Pancreas (tissue), 10 donors: ENCODE data around the gene RPL27A. TPM values are rescaled to one million over a fixed set of nuclear protein-coding genes. Genes with fewer than 3 reads are reported as not detected.

Source experiments
- ATAC-seq, 4 donors: fragments of 200-7000 bp; cut with Tn5 transposase; one replicate each; pipeline versions ENCODE4 v1.8.0 to v1.9.1; 2020; ENCODE audit warnings: mild to moderate bottlenecking in 4 of 4, moderate library complexity in 4 of 4
- DNase-seq, 6 donors: peaks; one replicate each; pipeline ENCODE4 v3.0.0-alpha.2; 2020
- FAIRE-seq: peaks from 2 replicates; lab custom pipeline; 2012; peaks lifted over from hg19 to GRCh38; lab: Jason Lieb, UNC
- H3K27ac ChIP-seq, 4 donors: fragments of 200-600 bp; sonication (generic); 1 replicate in 3 of 4; 2 replicates in 1 of 4; pipeline versions ENCODE4 v1.5.0 to v1.8.0; 2020
- H3K27me3 ChIP-seq, 4 donors: fragments of 200-600 bp; one replicate each; pipeline ENCODE4 v1.8.0; 2021
- H3K36me3 ChIP-seq, 3 donors: fragments of 200-600 bp; sonication (generic) in 1 of 3; one replicate each; pipeline versions ENCODE4 v1.5.0 to v1.8.0; 2020 to 2021
- H3K4me1 ChIP-seq, 3 donors: fragments of 200-600 bp; one replicate each; pipeline ENCODE4 v1.8.0; 2021
- H3K4me3 ChIP-seq, 4 donors: fragments of 200-600 bp; sonication (generic) in 2 of 4; one replicate each; pipeline versions ENCODE4 v1.5.0 to v1.8.0; 2020 to 2021
- H3K9me3 ChIP-seq, 4 donors: fragments of 200-600 bp; one replicate each; pipeline ENCODE4 v1.8.0; 2021
- WGBS, 2 donors: extraction: QIAGEN DNeasy Blood & Tissue Kit; methylation state at CpG; one replicate each; pipeline ENCODE4 v1.1.7; 2013; 5-methylcytosine and 5-hydroxymethylcytosine counted together
- intact Hi-C, 3 donors: fragments of 100-400 bp; cut with DNase I; formaldehyde crosslinking; loops; one replicate each; pipeline versions ENCODE4 v1.11.1 to v1.14.2; 2022
- polyA plus RNA-seq, 2 donors: library from polyadenylated mRNA; stranded (reverse); fragments of 200-250 nt; gene quantifications; one replicate each; pipeline ENCODE4 v1.2.3, GENCODE V29; 2013
- total RNA-seq, 6 donors: library from RNA; stranded (reverse); fragmentation: NEBNext Ultra II Directional in 4 of 6; extraction: Animal tissue kit (Norgen Biotek cat#: 25700) in 4 of 6; gene quantifications; one replicate each; pipeline versions ENCODE4 v1.2.1 to v1.2.4, GENCODE V29; 2021 to 2023
- TF ChIP-seq, protein P1 (sequence below), 4 donors: fragments of 200-600 bp; sonication (generic) in 3 of 4; IDR thresholded peaks; one replicate each; pipeline versions ENCODE4 v1.5.0 to v1.8.0; 2021; ENCODE audit warnings: antibody characterized with exemption in 4 of 4
- donor health status: healthy with polysubstance abuse.
- donor health status: DM: no; HTN: no; CAD: no; lungs with moderate emphysema.
- donor health status: DM: no; HTN: no; CAD: no.
- donor health status: control.
- donor health status: control.
- donor health status: Bipolar disorder and iron deficiency.
- donor health status: DM: yes; HTN: yes; CAD: no.
- donor health status: DM: no; HTN: no; CAD: no.
- donor health status: DM: no; HTN: no; CAD: no.
- donor health status: DM: yes; HTN: yes; CAD: no.

RPL27A gene
- total and polyA plus RNA-seq, 8 donors: 321 to 2,393 (median 619) TPM

DNA sequence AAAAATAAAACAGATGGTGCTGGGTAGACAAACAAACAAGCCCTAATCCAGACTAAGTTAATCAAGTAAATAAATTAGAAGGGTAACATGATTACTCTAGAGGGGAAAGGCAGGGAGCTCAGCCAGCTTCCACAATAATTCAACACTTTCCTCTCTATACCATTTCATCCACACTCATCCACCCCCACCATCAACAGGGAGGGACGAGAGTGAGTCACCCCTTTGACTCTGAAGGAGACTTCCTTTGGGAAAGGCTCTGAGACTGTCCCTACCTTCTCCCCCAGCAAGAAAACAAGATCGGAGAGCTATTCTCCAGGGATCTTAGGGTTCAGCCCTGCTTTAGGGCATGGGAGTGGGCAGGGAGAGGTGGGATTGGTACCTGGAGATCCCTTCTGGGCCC lies 33.2 kb upstream of the RPL27A start:
- no peaks in the 10 kb centered on the region for H3K4me1 ChIP-seq
- intact Hi-C loops: no loop called here
- no peak overlapping the region for H3K4me3 ChIP-seq
- TF ChIP-seq, protein P1, sequence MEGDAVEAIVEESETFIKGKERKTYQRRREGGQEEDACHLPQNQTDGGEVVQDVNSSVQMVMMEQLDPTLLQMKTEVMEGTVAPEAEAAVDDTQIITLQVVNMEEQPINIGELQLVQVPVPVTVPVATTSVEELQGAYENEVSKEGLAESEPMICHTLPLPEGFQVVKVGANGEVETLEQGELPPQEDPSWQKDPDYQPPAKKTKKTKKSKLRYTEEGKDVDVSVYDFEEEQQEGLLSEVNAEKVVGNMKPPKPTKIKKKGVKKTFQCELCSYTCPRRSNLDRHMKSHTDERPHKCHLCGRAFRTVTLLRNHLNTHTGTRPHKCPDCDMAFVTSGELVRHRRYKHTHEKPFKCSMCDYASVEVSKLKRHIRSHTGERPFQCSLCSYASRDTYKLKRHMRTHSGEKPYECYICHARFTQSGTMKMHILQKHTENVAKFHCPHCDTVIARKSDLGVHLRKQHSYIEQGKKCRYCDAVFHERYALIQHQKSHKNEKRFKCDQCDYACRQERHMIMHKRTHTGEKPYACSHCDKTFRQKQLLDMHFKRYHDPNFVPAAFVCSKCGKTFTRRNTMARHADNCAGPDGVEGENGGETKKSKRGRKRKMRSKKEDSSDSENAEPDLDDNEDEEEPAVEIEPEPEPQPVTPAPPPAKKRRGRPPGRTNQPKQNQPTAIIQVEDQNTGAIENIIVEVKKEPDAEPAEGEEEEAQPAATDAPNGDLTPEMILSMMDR (IDR thresholded peaks at IDR 0.05): no peak
- no peak for ATAC-seq
- 84 to 93% methylated on average over 2 of the region's 2 CpGs for WGBS, 2 donors
- no peak for FAIRE-seq
- peaks cover 0 to 22% (median 21%) of the 10 kb centered on the region in 3 donors for H3K36me3 ChIP-seq
- no peak for DNase-seq
- H3K9me3 ChIP-seq: no peaks in the 10 kb centered on the region
- H3K27me3 ChIP-seq: no peaks in the 10 kb centered on the region
- H3K27ac ChIP-seq: no peak overlapping the region

DNA sequence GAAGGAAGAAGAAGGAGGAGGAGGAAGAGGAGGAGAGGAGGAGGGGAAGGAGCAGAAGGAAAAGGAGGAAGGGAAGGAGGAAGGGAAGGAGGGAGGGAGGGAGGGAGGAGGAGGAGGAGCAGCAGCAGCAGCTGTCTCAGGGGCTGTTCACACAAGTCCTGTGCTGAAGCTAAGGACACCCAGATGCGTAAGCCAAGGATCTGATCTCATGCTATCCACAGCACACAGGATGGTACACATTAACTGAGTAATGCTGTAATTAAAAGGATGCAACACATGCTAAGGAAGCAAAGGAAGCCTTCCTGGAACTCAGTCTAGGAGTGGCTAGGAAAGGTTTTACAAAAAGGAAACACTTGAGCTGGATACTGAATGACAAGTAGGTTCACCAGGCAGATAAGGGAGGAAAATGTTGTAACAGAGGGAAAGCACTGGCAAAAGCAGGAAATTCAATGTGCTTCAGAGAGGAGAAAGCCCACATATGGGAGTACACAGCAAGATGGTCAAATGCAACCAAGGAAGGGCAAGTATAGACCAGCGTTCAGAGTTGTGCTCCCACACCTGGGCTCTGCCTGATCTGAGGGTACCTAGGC lies 32.1 kb upstream of the RPL27A start:
- no peak for FAIRE-seq

DNA sequence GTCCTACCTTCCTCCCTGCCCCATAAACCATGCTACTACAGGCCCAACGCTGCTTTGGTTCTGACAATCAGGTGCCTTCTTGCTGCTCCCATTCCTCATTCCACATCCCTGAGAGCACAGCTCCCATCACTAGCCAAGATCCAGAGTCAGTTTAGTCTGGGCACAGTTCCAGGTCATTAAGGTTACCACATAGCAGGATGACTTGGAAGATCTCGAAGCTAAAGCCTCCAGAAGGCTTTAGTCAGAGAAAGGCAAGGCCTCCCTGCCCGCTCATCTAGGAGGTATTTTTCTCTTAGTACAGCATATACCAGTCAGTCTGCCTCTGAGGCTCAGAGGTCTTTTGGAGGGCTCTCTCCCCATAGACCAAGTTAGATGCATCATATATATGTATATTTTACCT lies 30.5 kb upstream of the RPL27A start:
- H3K4me1 ChIP-seq: no peaks in the 10 kb centered on the region
- DNase-seq: no peak
- no peak overlapping the region for H3K27ac ChIP-seq
- no peak overlapping the region for H3K4me3 ChIP-seq
- ATAC-seq: no peak
- intact Hi-C loops: no loop called here
- WGBS, 2 donors: 86 to 93% methylated on average over 3 of the region's 3 CpGs
- peaks cover 0 to 15% (median 12%) of the 10 kb centered on the region in 3 donors for H3K36me3 ChIP-seq
- H3K27me3 ChIP-seq: no peaks in the 10 kb centered on the region
- no peaks in the 10 kb centered on the region for H3K9me3 ChIP-seq
- TF ChIP-seq, protein P1 (IDR thresholded peaks at IDR 0.05): no peak
- no peak for FAIRE-seq

More for the DNA sequence above, 32.1 kb upstream of the RPL27A start:
- intact Hi-C loops: no loop called here
- Histone ChIP-seq H3K27ac (no peak overlapping the region), H3K4me3 (no peak overlapping the region), H3K9me3 (no peaks in the 10 kb centered on the region), H3K27me3 (no peaks in the 10 kb centered on the region), H3K4me1 (no peaks in the 10 kb centered on the region), H3K36me3 (peaks cover 0 to 22% (median 19%) of the 10 kb centered on the region in 3 donors)
- 96 to 100% methylated on average over 2 of the region's 2 CpGs for WGBS, 2 donors
- TF ChIP-seq, protein P1 (IDR thresholded peaks at IDR 0.05): no peak
- DNase-seq (no peak), ATAC-seq (no peak)

DNA sequence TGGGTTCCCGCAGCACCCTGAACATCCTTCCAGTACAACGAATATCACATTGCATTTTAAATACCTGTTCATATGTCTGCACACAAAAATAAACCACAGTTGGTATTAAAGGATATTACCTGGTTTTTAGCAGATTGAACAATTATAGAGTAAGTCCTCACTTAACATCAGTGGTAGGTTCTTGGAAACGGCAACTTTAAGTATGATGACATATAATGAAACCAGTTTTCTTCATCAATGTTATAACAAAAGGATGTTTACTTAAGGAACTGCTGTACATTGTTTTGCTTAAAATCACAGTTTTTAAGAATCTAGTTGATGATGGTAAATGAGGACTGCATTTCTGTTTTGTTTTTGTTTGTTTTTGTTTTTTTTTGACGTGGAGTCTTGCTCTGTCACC lies 28.1 kb upstream of the RPL27A start:
- 74 to 88% methylated on average over 4 of the region's 4 CpGs for WGBS, 2 donors
- FAIRE-seq (no peak), DNase-seq (no peak), ATAC-seq (no peak)
- no peak overlapping the region for H3K27ac ChIP-seq
- intact Hi-C loops: no loop called here
- TF ChIP-seq, protein P1 (IDR thresholded peaks at IDR 0.05): no peak
- H3K27me3 ChIP-seq: no peaks in the 10 kb centered on the region
- peaks cover 0 to 4% (median 0%) of the 10 kb centered on the region in 3 donors for H3K36me3 ChIP-seq
- no peaks in the 10 kb centered on the region for H3K9me3 ChIP-seq
- H3K4me3 ChIP-seq: no peak overlapping the region
- no peaks in the 10 kb centered on the region for H3K4me1 ChIP-seq

DNA sequence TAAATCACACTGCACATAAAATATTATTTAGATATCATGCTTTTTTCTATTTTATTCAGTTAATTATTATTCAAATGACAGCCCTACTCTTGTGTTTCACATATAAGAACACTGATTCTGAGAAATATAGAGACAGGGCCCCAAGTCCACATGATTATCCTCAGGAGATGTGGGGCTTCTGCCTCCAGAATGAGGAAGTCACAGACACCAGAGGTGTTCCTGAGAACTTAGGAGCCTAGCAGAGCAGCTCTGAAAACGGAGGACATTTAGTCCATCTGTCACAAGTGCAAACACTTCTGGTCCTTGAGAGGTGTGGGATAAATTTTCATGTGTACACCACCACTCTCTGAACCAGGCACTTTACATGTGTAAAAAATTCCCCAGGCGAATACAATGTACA lies 26.3 kb upstream of the RPL27A start:
- Histone ChIP-seq H3K27ac (no peak overlapping the region), H3K36me3 (no peaks in the 10 kb centered on the region), H3K9me3 (no peaks in the 10 kb centered on the region), H3K4me3 (no peak overlapping the region), H3K4me1 (no peaks in the 10 kb centered on the region), H3K27me3 (no peaks in the 10 kb centered on the region)
- DNase-seq (no peak), FAIRE-seq (no peak), ATAC-seq (no peak)
- 73 to 88% methylated on average over 2 of the region's 2 CpGs for WGBS, 2 donors
- TF ChIP-seq, protein P1 (IDR thresholded peaks at IDR 0.05): no peak
- intact Hi-C loops: no loop called here
